Neural cell (in vitro differentiated cells): ENCODE measurements around the gene KLK6.

ENCODE experiments used
- CTCF ChIP-seq: fragments of 450-650 bp; IDR thresholded peaks from 2 replicates; pipeline ENCODE4 v1.5.1; 2014; ENCODE audit warnings: antibody characterized with exemption, mild to moderate bottlenecking, moderate library complexity; ENCODE audit not compliant: poor library complexity, severe bottlenecking
- EP300 ChIP-seq: fragments of 450-650 bp; conservative IDR thresholded peaks from 2 replicates; pipeline ENCODE4 v1.6.1; 2014; ENCODE audit warnings: antibody characterized with exemption, mild to moderate bottlenecking, moderate library complexity; ENCODE audit not compliant: poor library complexity, severe bottlenecking
- MXI1 ChIP-seq: fragments of 450-650 bp; conservative IDR thresholded peaks from 2 replicates; pipeline ENCODE4 v1.6.1; 2014; ENCODE audit warnings: antibody characterized with exemption, mild to moderate bottlenecking; ENCODE audit not compliant: poor library complexity, severe bottlenecking
- POLR2AphosphoS5 ChIP-seq: IDR thresholded peaks from 2 replicates; pipeline ENCODE4 v1.6.1; 2012
- RAD21 ChIP-seq: fragments of 450-650 bp; conservative IDR thresholded peaks from 2 replicates; pipeline ENCODE4 v1.6.1; 2014; ENCODE audit warnings: antibody characterized with exemption, mild to moderate bottlenecking, moderate library complexity
- TAF1 ChIP-seq: IDR thresholded peaks from 2 replicates; pipeline ENCODE4 v1.6.1; 2012; ENCODE audit warnings: low read depth

- no peak for TF ChIP-seq POLR2AphosphoS5
- TF ChIP-seq CTCF: no peak
- no peak for TF ChIP-seq TAF1
- no peak for TF ChIP-seq RAD21
- no peak for TF ChIP-seq MXI1
- TF ChIP-seq EP300: no peak
These were observed 11.8 kb downstream of the KLK6 start for GRCh38 chr19:50957587-50957986.
